Measurements from ENCODE around the gene CCDC74B.
"Not testable (repeated sequence)": the region's sequence is repeated elsewhere in the genome, so short reads cannot be mapped to it uniquely, and the experiment has no call there.

DNA sequence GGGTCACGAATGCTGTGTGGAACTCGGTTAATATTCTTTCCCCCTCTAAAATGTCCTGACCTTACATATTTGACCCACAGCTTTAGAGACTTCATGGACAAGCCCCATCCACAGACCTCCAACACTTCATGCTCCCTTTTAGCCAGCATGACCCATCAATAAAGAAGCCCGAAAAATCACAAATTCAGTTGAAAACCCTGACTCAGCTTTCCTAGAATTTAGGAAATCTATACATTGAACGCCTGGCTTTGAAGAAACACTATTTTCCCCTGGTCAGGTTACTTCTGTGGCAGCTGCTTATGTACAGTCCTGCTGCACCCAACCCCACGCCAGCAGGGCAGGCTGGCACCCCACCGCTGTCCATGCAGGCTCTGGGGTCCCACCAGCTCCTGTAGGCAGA is 46.4 kb upstream of the CCDC74B start:
- not testable (repeated sequence) for TF ChIP-seq ZFP30 (CRISPR knock-in tag; IDR thresholded peaks at IDR 0.05); POU6F1 (CRISPR knock-in tag; IDR thresholded peaks at IDR 0.05; ENCODE audit: borderline replicate concordance, low read depth); ARNTL (CRISPR knock-in tag; IDR thresholded peaks at IDR 0.05; ENCODE audit: borderline replicate concordance, low read depth)

Data from SK-N-SH treated with all-trans-retinoic acid at 6 μM for 48 hours (cell line).